ENCODE measurements around the gene LRRC23.
A peak's percentile ranks its signal among the peaks of the same experiment; 100 is the strongest.

Gene LRRC23

DNA sequence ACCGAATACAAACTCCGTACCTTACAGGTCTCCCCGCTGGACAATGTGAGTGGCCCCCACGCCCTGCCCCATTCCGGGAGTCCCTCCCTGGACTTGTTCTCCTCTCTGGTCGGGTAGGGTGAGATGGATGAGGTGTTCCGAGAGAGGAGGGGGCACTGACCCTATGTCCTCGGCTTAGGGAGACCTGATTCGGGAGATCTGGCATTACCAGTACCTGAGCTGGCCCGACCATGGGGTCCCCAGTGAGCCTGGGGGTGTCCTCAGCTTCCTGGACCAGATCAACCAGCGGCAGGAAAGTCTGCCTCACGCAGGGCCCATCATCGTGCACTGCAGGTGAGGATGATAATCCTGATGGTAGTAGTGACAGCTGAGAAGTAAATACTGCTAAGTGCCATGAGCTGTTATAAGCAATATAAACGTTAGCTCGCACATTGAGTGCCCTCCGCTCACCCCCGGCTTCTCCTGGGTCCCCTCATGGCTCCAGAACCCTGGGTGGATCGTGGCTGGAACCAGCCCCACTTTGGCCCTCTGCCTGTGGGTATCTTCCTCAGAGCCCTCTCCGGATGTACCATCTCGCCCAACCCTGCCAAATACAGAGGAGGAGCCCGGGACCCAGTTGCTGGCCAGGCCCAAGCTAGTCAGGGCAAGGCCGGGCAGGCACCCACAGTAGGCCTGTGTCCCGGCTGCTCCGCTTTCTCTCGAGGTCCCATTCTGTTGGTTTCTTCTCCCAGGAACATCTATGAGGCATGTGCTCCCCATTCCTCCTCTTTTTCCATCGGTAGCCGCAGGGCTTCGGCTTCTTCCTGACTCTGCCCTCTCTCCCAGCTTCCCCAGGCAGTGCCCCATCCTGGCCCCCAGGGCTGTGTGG is 53.4 kb downstream of the LRRC23 start:
- Histone ChIP-seq H3K27me3 (replicated peaks) (no peaks in the 10 kb centered on the region), H3K27ac (no peak overlapping the region), H3K36me3 (replicated peaks) (no peaks in the 10 kb centered on the region), H3K4me3 (ENCODE audit: low read depth, low read length) (no peak overlapping the region)
- in situ Hi-C loops (cut with HindIII; ENCODE audit: low pct_ligation_motif_present, low sequenced_read_pairs): no loop called here
- TF ChIP-seq, protein P1, sequence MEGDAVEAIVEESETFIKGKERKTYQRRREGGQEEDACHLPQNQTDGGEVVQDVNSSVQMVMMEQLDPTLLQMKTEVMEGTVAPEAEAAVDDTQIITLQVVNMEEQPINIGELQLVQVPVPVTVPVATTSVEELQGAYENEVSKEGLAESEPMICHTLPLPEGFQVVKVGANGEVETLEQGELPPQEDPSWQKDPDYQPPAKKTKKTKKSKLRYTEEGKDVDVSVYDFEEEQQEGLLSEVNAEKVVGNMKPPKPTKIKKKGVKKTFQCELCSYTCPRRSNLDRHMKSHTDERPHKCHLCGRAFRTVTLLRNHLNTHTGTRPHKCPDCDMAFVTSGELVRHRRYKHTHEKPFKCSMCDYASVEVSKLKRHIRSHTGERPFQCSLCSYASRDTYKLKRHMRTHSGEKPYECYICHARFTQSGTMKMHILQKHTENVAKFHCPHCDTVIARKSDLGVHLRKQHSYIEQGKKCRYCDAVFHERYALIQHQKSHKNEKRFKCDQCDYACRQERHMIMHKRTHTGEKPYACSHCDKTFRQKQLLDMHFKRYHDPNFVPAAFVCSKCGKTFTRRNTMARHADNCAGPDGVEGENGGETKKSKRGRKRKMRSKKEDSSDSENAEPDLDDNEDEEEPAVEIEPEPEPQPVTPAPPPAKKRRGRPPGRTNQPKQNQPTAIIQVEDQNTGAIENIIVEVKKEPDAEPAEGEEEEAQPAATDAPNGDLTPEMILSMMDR (IDR thresholded peaks at IDR 0.05; ENCODE audit: low read depth, low read length, missing control alignments): no peak
- no peak for DNase-seq

DNA sequence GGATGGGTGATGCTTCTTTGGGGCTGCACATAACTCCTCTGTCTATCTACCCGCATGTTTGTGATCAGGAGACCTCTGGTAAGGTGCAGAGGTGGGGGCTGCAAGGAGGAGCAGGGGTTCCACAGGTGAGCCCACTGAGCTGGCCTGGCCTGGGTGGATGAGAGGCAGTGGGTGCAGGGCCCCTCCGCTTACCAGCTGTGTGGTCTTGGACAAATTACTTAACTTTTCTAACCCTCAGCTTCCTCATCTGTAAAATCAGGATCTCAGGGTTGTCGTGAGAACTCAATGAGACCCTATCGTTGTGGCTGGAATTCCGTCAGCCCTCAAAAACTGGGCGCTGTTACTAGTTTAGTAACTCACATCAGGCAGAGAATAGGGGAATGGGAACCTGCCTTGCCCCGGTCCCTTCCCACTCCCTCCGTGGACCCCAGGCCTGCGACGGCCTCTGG is 54.0 kb downstream of the LRRC23 start:
- in situ Hi-C loops (cut with HindIII; ENCODE audit: low pct_ligation_motif_present, low sequenced_read_pairs): no loop called here
- Histone ChIP-seq H3K36me3 (replicated peaks) (no peaks in the 10 kb centered on the region), H3K27ac (no peak overlapping the region), H3K27me3 (replicated peaks) (no peaks in the 10 kb centered on the region), H3K4me3 (ENCODE audit: low read depth, low read length) (no peak overlapping the region)
- no peak for DNase-seq
- TF ChIP-seq, protein P1 (IDR thresholded peaks at IDR 0.05; ENCODE audit: low read depth, low read length, missing control alignments): no peak

DNA sequence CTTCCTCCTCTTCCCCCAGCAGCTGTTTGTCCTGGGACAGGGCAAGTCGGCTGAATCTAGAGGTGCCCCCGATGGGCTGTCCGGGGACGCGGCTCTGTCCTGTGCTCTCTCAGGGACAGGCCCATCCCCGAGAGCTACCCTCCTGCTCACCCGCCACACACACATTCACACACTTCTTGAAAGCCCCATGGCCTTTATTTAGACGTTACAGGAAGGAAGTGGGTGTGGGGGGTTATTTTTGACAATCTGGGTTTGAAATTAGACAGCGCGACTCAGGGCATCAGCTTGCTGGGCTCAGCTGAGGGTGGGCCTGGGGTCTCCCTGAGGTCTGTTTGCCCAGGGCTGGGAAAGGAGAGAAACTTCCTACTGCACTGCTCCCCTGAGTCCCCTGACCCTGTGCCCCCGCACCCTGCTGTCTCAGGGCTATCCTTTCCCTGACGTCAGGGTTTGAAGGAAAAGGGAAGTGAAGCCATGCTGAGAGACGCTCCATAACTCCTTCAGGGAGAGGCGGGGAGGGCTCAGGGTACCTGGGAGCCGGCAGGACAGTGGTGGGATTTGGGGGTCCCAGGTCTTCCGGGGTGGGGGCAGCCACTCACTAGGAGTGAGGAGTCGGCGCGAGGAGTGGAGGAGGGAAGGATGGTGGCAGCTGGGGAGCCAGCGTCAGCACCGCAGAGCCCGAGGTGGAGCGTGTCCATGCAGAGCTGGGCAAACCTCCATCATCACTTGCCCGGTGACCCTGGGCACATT is 54.6 kb downstream of the LRRC23 start:
- TF ChIP-seq, protein P1 (IDR thresholded peaks at IDR 0.05; ENCODE audit: low read depth, low read length, missing control alignments): no peak
- DNase-seq: no peak
- no peaks in the 10 kb centered on the region for H3K27me3 ChIP-seq (replicated peaks)

DNA sequence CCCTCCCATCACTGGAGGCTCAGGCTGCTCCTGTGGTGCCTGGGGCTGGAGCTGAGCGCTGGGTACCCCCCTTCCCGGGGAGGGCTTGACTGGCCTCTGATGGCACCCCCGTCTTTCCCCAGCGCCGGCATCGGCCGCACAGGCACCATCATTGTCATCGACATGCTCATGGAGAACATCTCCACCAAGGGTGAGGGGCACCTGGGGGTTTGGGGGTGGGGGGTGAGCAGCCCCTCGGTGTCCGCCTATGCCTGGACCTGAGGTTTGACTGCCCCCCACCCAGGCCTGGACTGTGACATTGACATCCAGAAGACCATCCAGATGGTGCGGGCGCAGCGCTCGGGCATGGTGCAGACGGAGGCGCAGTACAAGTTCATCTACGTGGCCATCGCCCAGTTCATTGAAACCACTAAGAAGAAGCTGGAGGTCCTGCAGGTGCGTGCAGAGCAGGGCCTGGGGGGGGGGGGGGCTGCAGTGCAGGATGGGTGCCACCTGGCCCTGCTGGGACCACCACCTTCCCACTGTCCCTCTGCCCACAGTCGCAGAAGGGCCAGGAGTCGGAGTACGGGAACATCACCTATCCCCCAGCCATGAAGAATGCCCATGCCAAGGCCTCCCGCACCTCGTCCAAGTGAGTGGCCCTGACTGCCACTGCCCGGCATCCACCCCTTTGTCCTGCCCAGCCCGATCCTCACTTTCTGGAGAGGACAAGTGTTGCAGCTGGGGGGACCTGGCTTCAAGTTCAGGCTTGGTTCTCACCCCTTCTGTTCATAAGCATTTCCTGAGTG is 55.4 kb downstream of the LRRC23 start:
- no peak for DNase-seq
- no peaks in the 10 kb centered on the region for H3K27me3 ChIP-seq (replicated peaks)
- no peak overlapping the region for H3K4me3 ChIP-seq (ENCODE audit: low read depth, low read length)
- TF ChIP-seq, protein P1 (IDR thresholded peaks at IDR 0.05; ENCODE audit: low read depth, low read length, missing control alignments): no peak
- in situ Hi-C loops (cut with HindIII; ENCODE audit: low pct_ligation_motif_present, low sequenced_read_pairs): no loop called here
- H3K27ac ChIP-seq: no peak overlapping the region
- H3K36me3 ChIP-seq (replicated peaks): peaks cover 6% of the 10 kb centered on the region

More for the DNA sequence above, 54.6 kb downstream of the LRRC23 start:
- no peak overlapping the region for H3K27ac ChIP-seq
- in situ Hi-C loops (cut with HindIII; ENCODE audit: low pct_ligation_motif_present, low sequenced_read_pairs): no loop called here
- H3K36me3 ChIP-seq (replicated peaks): no peaks in the 10 kb centered on the region
- H3K4me3 ChIP-seq (ENCODE audit: low read depth, low read length): no peak overlapping the region

DNA sequence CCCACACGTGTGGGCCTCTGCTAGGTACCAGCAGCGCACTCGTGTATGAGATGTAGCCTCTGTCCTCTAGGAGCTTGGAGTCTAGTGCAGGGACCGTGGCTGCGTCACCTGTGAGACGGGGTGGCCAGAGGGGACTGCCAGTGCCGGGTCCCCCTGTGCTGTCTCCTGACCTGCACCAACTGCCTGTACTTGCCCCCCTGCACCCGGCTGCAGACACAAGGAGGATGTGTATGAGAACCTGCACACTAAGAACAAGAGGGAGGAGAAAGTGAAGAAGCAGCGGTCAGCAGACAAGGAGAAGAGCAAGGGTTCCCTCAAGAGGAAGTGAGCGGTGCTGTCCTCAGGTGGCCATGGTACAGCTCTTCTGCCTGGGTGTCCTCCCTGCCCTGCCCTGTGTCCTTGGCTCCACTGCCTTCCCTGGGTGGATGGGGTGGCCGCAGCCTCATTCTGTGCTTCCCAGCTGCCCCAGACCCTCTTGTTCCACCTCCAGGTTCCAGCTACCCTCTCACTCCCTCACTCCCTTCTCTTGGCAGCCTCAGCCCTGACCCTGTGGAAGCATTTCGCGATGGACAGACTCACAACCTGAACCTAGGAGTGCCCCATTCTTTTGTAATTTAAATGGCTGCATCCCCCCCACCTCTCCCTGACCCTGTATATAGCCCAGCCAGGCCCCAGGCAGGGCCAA is 56.1 kb downstream of the LRRC23 start:
- H3K4me3 ChIP-seq (ENCODE audit: low read depth, low read length): no peak overlapping the region
- no peaks in the 10 kb centered on the region for H3K27me3 ChIP-seq (replicated peaks)
- H3K36me3 ChIP-seq (replicated peaks): peaks cover 12% of the 10 kb centered on the region
- DNase-seq: peak; percentile 29
- no peak overlapping the region for H3K27ac ChIP-seq
- in situ Hi-C loops (cut with HindIII; ENCODE audit: low pct_ligation_motif_present, low sequenced_read_pairs): no loop called here
- TF ChIP-seq, protein P1 (IDR thresholded peaks at IDR 0.05; ENCODE audit: low read depth, low read length, missing control alignments): peak; percentile 44

All from brain microvascular endothelial cell (primary cell).